Measurements from ENCODE around the gene PLA2G4B.
"Not testable (repeated sequence)": the region's sequence is repeated elsewhere in the genome, so short reads cannot be mapped to it uniquely, and the experiment has no call there.

PLA2G4B gene

DNA sequence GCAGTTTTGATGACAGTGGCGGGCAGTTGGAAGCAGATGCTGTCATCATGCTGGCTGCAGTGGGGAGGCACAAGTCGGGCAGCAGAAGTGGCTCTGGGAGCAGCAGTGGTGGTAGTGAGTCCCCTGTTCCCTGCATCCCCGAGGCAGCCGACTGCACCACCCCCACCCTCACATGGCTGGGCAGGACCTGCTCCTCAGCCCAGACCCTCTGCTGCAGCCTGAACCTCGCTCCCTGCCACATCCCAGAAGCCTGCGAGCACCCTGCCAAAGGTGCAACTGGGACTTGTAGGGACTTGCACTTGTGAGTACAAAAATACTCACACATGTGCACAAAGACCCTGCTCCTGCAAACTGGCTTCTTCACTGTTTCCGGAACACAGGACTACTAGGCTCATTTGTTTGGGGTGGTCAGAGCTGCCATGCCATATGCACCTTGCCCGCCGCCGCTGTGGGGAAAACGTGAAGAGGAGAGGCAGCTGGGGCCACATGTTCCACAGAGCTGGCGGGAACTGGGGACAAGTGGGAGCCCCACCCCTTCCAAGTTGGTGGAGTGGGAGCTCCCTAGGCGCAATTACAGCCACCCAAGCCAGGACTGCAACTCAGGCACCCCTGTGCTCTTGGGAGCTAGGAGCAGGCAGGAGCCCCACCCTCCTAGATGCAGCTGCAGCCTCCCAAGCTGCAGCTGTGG, 8.5 kb upstream of the PLA2G4B start:
- H3K9ac ChIP-seq (ENCODE audit: low read length) = no peak overlapping the region
- H3K36me3 ChIP-seq (replicated peaks; ENCODE audit: low read depth, low read length) = no peaks in the 10 kb centered on the region
- H3K4me3 ChIP-seq (ENCODE audit: low read length) = no peak overlapping the region
- H3K4me1 ChIP-seq (ENCODE audit: low read length) = peaks cover 5% of the 10 kb centered on the region; the same call in 1 of the 2 replicates
- TF ChIP-seq EZH2phosphoT487 (IDR thresholded peaks at IDR 0.05; ENCODE audit: low read depth) = no peak
- TF ChIP-seq, protein P1, sequence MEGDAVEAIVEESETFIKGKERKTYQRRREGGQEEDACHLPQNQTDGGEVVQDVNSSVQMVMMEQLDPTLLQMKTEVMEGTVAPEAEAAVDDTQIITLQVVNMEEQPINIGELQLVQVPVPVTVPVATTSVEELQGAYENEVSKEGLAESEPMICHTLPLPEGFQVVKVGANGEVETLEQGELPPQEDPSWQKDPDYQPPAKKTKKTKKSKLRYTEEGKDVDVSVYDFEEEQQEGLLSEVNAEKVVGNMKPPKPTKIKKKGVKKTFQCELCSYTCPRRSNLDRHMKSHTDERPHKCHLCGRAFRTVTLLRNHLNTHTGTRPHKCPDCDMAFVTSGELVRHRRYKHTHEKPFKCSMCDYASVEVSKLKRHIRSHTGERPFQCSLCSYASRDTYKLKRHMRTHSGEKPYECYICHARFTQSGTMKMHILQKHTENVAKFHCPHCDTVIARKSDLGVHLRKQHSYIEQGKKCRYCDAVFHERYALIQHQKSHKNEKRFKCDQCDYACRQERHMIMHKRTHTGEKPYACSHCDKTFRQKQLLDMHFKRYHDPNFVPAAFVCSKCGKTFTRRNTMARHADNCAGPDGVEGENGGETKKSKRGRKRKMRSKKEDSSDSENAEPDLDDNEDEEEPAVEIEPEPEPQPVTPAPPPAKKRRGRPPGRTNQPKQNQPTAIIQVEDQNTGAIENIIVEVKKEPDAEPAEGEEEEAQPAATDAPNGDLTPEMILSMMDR (IDR thresholded peaks at IDR 0.05; ENCODE audit: low read depth, low read length) = no peak
- H4K20me1 ChIP-seq (ENCODE audit: insufficient read depth, low read length) = no peaks in the 10 kb centered on the region
- H2AFZ ChIP-seq (ENCODE audit: low read depth, low read length) = no peak overlapping the region
- no peak overlapping the region for H3K4me2 ChIP-seq (ENCODE audit: low read length)
- H3K27me3 ChIP-seq (ENCODE audit: low read depth, low read length) = no peaks in the 10 kb centered on the region
- no peaks in the 10 kb centered on the region for H3K9me3 ChIP-seq (ENCODE audit: insufficient read depth, low read length)
- H3K79me2 ChIP-seq (ENCODE audit: low read length) = no peaks in the 10 kb centered on the region
- no peak overlapping the region for H3K27ac ChIP-seq (ENCODE audit: low read length)

DNA sequence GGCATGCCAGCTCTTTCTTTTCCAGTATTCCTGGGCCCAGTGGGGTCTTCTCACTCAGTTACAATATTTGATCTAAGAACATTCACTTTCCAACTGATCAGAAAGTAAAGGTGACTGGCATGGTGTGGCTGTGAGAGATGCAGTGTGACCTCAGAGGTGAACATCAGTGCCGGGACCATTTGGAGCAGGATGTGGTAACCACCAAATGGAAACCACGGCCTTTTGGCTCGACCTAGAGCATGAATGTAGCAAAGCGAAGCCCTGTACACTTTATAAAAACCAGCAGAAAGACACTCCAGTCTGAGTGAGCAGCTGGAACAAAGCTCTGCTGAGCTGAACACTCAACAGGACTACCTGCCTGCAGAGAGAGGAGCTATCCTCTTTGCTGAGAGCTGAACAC, 7.4 kb upstream of the PLA2G4B start:
- H3K27me3 ChIP-seq (ENCODE audit: low read depth, low read length); H3K4me1 ChIP-seq (ENCODE audit: low read length); H2AFZ ChIP-seq (ENCODE audit: low read depth, low read length); H3K27ac ChIP-seq (ENCODE audit: low read length); H4K20me1 ChIP-seq (ENCODE audit: insufficient read depth, low read length); H3K9me3 ChIP-seq (ENCODE audit: insufficient read depth, low read length); H3K4me2 ChIP-seq (ENCODE audit: low read length); H3K36me3 ChIP-seq (replicated peaks; ENCODE audit: low read depth, low read length); H3K79me2 ChIP-seq (ENCODE audit: low read length); H3K9ac ChIP-seq (ENCODE audit: low read length); H3K4me3 ChIP-seq (ENCODE audit: low read length): not testable (repeated sequence)

DNA sequence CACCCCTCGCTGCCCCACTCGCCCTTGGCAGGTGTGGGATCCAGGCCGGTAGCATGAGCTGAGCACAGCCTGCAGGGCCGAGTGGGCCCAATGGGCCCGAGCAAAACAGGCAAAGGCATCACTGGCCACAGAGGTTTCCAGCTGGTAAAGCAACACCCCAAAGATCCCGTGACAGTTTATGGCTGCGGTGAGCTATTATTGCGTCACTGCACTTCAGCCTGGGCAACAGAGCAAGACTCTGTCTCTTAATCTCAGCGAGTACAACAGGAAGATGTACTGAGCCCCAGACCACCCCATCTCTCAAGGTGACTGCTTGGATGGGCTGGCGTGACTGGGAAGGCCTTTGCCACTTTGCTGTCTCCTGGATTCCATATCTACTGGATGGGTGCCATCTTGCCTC, 6.4 kb upstream of the PLA2G4B start:
- H4K20me1 ChIP-seq (ENCODE audit: insufficient read depth, low read length) = no peaks in the 10 kb centered on the region

DNA sequence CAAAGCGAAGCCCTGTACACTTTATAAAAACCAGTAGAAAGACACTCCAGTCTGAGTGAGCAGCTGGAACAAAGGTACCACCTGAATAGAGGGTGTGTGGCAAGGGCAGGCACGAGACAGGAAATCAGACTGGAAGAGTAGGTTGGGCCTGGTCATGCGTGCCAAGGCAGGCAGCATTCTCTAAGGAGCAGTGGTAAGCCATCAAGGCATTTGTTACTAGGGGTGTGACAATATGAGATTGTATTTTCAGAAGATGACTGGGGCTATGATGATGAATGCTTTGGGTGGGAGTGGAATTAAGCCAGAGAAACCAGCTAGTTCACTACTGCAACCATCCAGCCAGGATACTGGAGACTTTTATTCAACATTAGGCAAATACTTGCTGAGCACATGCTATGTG, 5.8 kb upstream of the PLA2G4B start:
- Histone ChIP-seq H3K27ac (ENCODE audit: low read length) (no peak overlapping the region), H3K36me3 (replicated peaks; ENCODE audit: low read depth, low read length) (no peaks in the 10 kb centered on the region), H3K4me2 (ENCODE audit: low read length) (no peak overlapping the region), H3K27me3 (ENCODE audit: low read depth, low read length) (no peaks in the 10 kb centered on the region), H3K79me2 (ENCODE audit: low read length) (no peaks in the 10 kb centered on the region), H3K4me3 (ENCODE audit: low read length) (no peak overlapping the region), H2AFZ (ENCODE audit: low read depth, low read length) (no peak overlapping the region), H3K9me3 (ENCODE audit: insufficient read depth, low read length) (no peaks in the 10 kb centered on the region), H3K4me1 (ENCODE audit: low read length) (peaks cover 5% of the 10 kb centered on the region; the same call in 1 of the 2 replicates), H3K9ac (ENCODE audit: low read length) (no peak overlapping the region), H4K20me1 (ENCODE audit: insufficient read depth, low read length) (no peaks in the 10 kb centered on the region)
- TF ChIP-seq EZH2phosphoT487 (IDR thresholded peaks at IDR 0.05; ENCODE audit: low read depth) = no peak
- TF ChIP-seq, protein P1 (IDR thresholded peaks at IDR 0.05; ENCODE audit: low read depth, low read length) = no peak

More for the DNA sequence above, 6.4 kb upstream of the PLA2G4B start:
- TF ChIP-seq EZH2phosphoT487 (IDR thresholded peaks at IDR 0.05; ENCODE audit: low read depth) = no peak
- TF ChIP-seq, protein P1 (IDR thresholded peaks at IDR 0.05; ENCODE audit: low read depth, low read length) = no peak
- Histone ChIP-seq H3K4me2 (ENCODE audit: low read length) (no peak overlapping the region), H3K9me3 (ENCODE audit: insufficient read depth, low read length) (no peaks in the 10 kb centered on the region), H3K36me3 (replicated peaks; ENCODE audit: low read depth, low read length) (no peaks in the 10 kb centered on the region), H3K27ac (ENCODE audit: low read length) (no peak overlapping the region), H3K4me3 (ENCODE audit: low read length) (no peak overlapping the region), H3K79me2 (ENCODE audit: low read length) (no peaks in the 10 kb centered on the region), H3K9ac (ENCODE audit: low read length) (no peak overlapping the region), H2AFZ (ENCODE audit: low read depth, low read length) (no peak overlapping the region), H3K4me1 (ENCODE audit: low read length) (peaks cover 5% of the 10 kb centered on the region; the same call in 1 of the 2 replicates), H3K27me3 (ENCODE audit: low read depth, low read length) (no peaks in the 10 kb centered on the region)
